ENCODE data around the gene TRIP12. TPM values are rescaled to one million over a fixed set of nuclear protein-coding genes. Genes with fewer than 3 reads are reported as not detected.

Gene TRIP12
- 75.0 to 110 TPM (median 94.3 TPM) in 5 replicates for total RNA-seq (2022; extraction: Qiagen RNA extraction)

GRCh38 chr2:229921892-229922448, at the start of gene TRIP12:
TRIP12 (minus strand) TSS chr2:229922009; CDS start chr2:229880079, 41,930 bp downstream.

GRCh38 chr2:229922449-229923386, 909 bp upstream of the TRIP12 start, which contains the start of gene FBXO36:
FBXO36 (plus strand) TSS chr2:229922503; CDS start chr2:229922514, 11 bp downstream.

GRCh38 chr2:229714080-229714735, 207.6 kb downstream of the TRIP12 start, which contains the start of gene DNER:
DNER (minus strand) TSS chr2:229714555; CDS start chr2:229714423, 132 bp downstream.

Other genes starting within 250 kb of the TRIP12 start
- gene DNER, start 207.5 kb downstream of the TRIP12 start, total RNA-seq (2022; extraction: Qiagen RNA extraction): 9.6 to 12.2 TPM (median 10.8 TPM) in 5 replicates
- 0.83 to 1.7 TPM (median 1.4 TPM) in 5 replicates for gene FBXO36, start 494 bp upstream of the TRIP12 start, total RNA-seq (2022; extraction: Qiagen RNA extraction)
- gene SLC16A14, start 146.9 kb upstream of the TRIP12 start, total RNA-seq (2022; extraction: Qiagen RNA extraction): 0.64 to 1.2 TPM (median 0.88 TPM) in 5 replicates

Data from A549 treated with Mapracorat at 1 μM for 4 hours (cell line).